GM12865 (cell line): ENCODE measurements around the gene DNAH10.
A peak's percentile ranks its signal among the peaks of the same experiment; 100 is the strongest.

Source experiments
- DNase-seq: peaks from one replicate; pipeline ENCODE4 v3.0.0; 2010; ENCODE audit warnings: low read depth
- H3K4me3 ChIP-seq: 2 replicates; pipeline ENCODE4 v1.5.1; 2011; ENCODE audit warnings: mild to moderate bottlenecking, low read depth, low read length, control low read depth
- TF ChIP-seq, protein P1 (sequence below): IDR thresholded peaks from 2 replicates; pipeline ENCODE4 v1.5.1; 2011; ENCODE audit warnings: low read length, control low read depth, low read depth, inconsistent platforms; ENCODE audit not compliant: insufficient read depth; ENCODE audit errors: missing control alignments

DNAH10 gene

DNA sequence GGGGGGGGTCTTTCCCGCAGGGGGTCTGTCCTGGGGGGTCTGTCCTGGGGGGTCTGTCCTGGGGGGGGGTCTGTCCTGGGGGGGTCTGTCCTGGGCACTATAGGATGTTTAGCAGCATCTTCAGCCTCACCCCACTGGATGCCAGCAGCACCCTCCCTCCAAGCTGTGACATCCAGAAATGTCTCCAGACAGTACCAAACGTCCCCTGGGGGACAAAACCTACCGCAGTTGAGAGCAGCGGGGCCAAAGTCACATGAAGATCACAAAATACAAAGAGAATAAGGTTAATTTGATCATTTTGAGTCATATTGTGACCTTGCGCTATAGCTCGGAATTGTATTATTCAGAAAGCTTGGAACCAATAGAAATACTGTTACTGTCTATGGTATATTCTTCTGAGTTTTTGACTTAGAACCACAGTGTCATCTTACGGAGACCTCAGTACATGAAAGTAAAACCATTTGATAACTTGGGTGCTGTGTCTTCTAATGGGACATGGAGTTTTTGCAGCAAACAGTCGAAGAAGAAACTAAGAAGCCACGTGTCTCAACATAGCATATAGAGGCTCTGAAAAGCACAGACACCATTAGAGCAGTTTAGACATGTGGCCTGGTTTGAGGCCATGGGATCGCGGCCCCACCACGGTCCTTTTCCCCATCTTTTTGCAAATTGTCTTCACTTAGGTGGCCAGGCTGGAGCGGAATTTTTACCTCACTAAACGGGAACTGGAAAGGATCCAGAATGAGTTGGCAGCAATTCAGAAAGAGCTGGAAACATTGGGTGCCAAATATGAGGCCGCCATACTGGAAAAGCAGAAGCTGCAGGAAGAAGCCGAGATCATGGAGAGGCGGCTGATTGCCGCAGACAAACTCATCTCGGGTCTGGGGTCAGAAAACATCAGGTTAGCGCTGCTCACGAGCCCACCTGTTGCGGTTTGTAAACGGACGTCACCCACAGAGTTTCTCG is 150.6 kb downstream of the DNAH10 start:
- no peak overlapping the region for H3K4me3 ChIP-seq
- peak; percentile 10 for DNase-seq
- TF ChIP-seq, protein P1, sequence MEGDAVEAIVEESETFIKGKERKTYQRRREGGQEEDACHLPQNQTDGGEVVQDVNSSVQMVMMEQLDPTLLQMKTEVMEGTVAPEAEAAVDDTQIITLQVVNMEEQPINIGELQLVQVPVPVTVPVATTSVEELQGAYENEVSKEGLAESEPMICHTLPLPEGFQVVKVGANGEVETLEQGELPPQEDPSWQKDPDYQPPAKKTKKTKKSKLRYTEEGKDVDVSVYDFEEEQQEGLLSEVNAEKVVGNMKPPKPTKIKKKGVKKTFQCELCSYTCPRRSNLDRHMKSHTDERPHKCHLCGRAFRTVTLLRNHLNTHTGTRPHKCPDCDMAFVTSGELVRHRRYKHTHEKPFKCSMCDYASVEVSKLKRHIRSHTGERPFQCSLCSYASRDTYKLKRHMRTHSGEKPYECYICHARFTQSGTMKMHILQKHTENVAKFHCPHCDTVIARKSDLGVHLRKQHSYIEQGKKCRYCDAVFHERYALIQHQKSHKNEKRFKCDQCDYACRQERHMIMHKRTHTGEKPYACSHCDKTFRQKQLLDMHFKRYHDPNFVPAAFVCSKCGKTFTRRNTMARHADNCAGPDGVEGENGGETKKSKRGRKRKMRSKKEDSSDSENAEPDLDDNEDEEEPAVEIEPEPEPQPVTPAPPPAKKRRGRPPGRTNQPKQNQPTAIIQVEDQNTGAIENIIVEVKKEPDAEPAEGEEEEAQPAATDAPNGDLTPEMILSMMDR: no peak

DNA sequence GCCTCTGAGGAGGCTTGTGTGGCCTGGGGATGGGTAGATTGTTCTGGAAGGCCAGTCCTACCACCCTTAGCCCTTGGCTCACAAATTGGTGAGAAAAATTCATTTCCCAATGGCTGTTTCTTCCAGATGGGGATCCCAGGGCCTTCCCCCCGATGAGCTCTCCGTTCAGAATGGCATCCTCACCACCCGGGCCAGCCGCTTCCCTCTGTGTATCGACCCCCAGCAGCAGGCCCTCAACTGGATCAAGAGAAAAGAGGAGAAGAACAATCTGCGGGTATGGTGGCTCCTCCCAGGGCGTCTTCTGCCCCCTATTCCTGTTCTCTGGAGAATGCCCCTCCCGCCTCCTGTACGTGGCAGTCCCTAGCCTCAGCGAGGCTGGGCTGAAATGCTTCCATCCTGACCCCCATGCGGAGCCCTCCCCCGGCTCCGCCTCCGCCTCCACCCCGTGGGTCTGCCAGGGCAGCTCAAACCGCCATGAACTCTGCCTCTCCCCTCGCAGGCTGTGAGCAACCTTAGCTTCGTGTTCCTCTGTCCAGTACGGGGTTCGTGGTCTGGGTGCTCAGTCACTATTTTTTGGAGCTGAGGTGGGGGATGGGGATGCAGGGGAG is 152.7 kb downstream of the DNAH10 start:
- TF ChIP-seq, protein P1: no peak
- DNase-seq: no peak
- no peak overlapping the region for H3K4me3 ChIP-seq

DNA sequence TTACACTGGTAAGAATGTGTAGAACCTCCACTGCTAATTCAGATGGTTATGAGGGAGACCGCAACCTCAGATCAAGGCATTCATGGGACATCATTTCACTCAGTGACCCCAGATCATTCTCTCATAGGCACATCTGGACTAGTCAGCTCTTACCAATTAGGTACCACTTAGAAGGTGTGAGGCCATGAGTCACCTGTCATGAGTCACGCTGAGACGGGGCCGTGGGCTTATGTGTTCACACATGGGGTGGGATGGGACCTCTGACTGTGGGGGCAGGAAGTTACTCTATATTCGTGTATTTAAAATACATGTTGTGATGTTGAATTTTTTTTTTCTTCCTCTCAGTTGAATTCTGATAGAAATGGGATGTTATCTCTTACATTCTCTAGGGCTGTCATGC is 154.6 kb downstream of the DNAH10 start:
- TF ChIP-seq, protein P1: no peak
- no peak overlapping the region for H3K4me3 ChIP-seq
- no peak for DNase-seq

DNA sequence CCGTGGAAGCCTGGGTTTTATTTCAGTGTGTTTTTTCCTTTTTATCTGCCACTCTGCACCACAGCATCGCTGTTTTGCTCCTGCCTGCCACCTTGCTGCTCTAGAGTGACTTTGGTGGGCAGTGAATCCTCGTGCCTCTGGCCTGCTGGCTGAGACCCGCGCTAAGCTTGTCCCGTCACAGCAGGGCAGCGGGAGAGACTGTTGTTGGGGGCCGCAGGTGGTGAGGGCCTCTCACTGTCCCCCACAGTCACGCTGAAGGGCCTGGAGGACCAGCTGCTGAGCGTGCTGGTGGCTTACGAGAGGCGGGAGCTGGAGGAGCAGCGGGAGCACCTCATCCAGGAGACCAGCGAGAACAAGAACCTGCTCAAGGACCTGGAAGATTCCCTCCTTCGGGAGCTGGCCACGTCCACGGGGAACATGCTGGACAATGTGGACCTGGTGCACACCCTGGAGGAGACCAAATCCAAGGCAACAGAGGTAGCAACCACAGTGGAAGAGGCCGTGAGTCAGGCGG is 155.3 kb downstream of the DNAH10 start:
- H3K4me3 ChIP-seq: no peak overlapping the region
- no peak for DNase-seq

DNA sequence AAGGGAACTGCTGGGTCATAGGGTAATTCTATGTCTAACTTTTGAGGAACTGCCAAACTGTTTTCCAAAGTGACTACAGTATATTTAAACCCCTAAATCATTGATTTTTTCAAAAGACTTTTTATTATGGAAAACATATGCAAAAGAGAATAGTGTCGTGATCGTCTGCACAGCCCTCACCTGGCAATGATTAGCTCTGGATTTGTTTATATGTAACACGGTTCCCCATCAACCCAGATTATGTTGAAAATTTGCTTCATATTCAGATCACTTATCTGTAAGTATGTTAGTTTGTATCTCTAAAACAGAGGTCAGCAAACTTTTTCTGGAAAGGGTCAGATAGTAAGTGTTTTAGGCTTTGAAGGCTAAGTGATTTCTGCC is 157.9 kb downstream of the DNAH10 start:
- H3K4me3 ChIP-seq: no peak overlapping the region

More for the DNA sequence above, 155.3 kb downstream of the DNAH10 start:
- TF ChIP-seq, protein P1: no peak

DNA sequence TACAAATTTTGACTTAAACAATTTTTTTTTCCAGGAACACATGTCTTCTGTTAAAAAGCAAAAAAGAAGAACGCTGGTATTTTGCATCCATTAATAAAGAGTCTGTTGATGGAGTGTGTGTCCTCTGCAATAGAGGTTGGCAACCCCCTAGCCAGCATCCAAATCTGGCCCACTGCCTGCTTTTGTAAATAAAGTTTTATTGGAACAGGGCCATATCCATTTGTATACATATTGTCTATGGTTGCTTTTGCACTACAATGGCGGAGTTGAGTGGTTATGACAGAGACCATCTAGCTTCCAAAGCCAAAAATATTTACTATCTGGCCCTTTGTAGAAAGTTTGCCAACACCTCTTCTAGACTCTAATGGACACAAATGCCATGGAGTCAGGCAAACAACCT is 160.9 kb downstream of the DNAH10 start:
- TF ChIP-seq, protein P1: no peak
- no peak for DNase-seq
- no peak overlapping the region for H3K4me3 ChIP-seq

More for the DNA sequence above, 157.9 kb downstream of the DNAH10 start:
- TF ChIP-seq, protein P1: no peak
- no peak for DNase-seq
